GM12872 (cell line): ENCODE results near the gene ARHGAP4.

Source experiments
- TF ChIP-seq, protein P1 (sequence below): IDR thresholded peaks from 3 replicates; pipeline ENCODE4 v1.5.1; 2011; ENCODE audit warnings: low read depth, mild to moderate bottlenecking, low read length, moderate library complexity; ENCODE audit not compliant: insufficient read depth

The ARHGAP4 gene

DNA sequence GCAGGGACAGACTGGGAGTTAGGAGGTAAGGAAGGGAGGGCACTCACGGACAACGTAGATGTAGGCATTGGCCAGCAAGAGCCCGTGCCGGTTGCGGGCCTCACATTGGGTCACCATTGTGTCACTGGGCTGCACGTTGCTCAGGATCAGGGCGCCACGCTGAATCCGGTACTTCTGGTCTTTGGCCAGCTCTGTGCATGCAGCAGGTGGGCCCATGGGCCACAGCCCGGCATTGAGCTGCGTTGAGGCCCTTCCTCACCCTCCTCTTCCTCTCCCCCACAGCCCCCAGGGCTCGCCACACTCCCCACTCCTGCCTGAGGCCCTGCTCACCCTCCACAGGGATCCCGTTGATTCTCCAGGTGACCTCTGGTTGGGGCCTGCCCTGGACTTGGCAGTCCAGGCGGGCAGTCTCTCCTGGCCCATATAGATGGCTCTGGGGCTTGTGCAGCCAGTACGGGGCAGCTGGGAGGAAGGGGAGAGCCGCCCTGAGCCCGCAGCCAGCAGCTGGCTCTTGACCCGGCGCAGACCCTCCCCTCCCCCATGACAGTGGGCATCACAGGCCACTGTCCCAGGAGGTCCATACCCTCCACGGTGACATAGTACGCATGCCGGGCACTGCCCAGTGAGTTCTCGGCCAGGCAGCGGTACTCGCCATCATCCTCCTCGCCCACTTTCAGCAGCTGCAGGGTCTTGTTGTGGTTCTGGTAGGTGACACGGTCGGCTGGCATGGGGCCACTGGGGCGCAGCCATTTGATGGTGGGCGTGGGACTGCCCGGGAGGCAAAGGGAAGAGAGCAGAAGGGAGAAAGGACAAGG lies 56.4 kb downstream of the ARHGAP4 start:
- TF ChIP-seq, protein P1, sequence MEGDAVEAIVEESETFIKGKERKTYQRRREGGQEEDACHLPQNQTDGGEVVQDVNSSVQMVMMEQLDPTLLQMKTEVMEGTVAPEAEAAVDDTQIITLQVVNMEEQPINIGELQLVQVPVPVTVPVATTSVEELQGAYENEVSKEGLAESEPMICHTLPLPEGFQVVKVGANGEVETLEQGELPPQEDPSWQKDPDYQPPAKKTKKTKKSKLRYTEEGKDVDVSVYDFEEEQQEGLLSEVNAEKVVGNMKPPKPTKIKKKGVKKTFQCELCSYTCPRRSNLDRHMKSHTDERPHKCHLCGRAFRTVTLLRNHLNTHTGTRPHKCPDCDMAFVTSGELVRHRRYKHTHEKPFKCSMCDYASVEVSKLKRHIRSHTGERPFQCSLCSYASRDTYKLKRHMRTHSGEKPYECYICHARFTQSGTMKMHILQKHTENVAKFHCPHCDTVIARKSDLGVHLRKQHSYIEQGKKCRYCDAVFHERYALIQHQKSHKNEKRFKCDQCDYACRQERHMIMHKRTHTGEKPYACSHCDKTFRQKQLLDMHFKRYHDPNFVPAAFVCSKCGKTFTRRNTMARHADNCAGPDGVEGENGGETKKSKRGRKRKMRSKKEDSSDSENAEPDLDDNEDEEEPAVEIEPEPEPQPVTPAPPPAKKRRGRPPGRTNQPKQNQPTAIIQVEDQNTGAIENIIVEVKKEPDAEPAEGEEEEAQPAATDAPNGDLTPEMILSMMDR: no peak

DNA sequence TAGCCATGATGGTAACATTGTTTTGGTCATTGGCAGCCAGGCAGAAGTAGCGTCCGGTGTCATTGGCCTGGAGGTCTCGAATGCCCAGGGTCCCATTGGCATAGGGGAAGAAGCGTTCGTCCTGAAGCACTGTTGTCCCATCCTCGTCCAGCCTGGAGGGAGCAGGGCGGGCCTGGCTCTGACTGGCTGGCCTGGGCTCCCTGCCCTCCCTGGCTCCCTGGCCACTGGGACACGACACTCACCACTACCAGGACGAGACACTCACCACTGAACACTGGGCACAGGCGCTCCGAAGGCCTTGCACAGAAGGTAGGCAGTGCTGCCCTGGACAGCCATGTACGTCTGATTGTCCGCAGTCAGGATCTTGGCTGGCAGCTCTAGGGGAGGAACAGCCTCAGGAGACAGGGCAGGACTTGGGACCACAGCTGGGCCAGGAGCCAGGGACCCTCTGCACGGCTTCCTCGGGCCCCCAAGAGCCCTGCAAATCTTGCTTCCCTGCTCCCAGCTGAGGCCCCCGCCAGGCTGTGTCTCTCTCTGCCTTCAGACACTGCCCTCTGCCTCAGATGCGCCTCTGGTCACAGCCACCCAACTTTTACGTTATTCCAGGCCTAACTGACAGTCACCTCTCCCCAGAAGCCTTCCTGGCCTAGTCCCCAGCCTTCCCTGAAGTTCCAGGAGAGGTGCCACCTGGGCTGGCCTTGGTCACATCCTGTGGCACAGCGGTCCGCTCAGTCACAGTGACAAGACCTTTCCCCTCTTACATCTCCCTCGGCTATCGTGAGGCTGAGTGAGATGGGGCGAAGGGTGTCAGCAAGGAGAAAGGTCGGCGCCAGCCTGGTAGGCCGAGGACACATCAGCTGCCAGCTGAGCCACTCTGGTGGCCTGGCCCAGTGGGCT lies 57.2 kb downstream of the ARHGAP4 start:
- TF ChIP-seq, protein P1: no peak

DNA sequence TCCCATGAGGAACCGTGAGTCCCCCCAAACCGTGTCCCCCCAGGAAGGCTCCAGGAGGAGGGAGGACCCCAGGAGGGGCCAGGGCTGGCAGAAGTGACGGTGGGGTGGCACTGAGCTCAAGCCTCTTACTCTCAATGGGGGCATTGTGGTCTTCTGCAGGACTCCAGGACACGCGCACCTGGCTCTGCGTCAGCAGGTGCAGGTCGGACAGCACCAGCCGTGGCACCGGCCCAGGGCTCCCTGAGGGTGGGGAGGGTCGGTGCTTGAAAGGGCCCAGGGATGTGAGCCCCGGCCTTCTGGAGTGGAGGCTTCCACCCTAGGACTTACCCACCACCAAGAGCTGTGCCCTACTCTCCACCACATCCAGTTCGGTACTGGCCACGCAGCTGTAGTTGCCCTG lies 58.4 kb downstream of the ARHGAP4 start:
- TF ChIP-seq, protein P1: no peak

DNA sequence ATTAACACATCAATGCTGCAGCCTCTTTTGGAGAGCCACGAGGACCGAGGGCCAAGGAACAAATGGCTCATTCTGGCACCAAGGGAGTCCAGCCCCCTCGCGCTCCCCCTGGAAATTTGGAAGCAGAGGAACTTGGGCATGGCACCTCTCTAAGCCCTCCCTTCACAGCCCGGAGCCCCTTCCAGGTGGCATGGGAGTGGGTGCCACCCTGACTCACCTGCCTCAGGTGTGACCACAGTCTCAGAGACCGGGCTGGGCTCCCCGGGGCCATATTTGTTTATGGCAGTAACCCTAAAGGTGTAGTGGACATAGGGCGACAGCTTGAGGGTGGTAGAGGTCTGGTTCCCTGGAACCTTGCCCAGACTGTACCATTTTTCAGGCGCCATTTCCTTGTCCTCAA lies 58.9 kb downstream of the ARHGAP4 start:
- TF ChIP-seq, protein P1: no peak

- TF ChIP-seq, protein P1: no peak
These were observed 59.6 kb downstream of the ARHGAP4 start for GRCh38 chrX:153866302-153867019.

- TF ChIP-seq, protein P1: no peak
These were observed 60.4 kb downstream of the ARHGAP4 start for GRCh38 chrX:153865685-153866084.

DNA sequence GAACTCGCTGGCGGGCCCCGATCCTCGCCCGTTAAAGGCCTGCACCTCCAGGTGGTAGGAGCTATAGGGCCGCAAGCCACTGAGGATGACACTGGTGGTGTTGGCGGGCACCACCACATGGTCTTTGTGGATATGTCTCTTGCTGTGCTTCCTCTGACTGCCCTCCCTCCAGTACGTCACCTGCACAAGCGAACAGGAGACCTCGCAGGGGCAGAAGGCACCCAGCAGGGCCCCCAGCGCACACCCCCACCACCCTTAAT lies 60.8 kb downstream of the ARHGAP4 start:
- TF ChIP-seq, protein P1: no peak
